ENCODE data around the gene NXF2. TPM values are rescaled to one million over a fixed set of nuclear protein-coding genes. Genes with fewer than 3 reads are reported as not detected.
A peak's percentile ranks its signal among the peaks of the same experiment; 100 is the strongest.
"Not testable (repeated sequence)": the region's sequence is repeated elsewhere in the genome, so short reads cannot be mapped to it uniquely, and the experiment has no call there.

NXF2 gene
- not detected for total RNA-seq

- H3K4me1 ChIP-seq (replicated peaks in 1 of 2); in situ Hi-C loops (cut with MboI; ENCODE audit: low pct_unique_long_range_greater_than_20kb in 2 of 9, low sequenced_read_pairs in 9 of 9, unreplicated experiment in 9 of 9); H3K4me3 ChIP-seq; H3K27ac ChIP-seq; ATAC-seq (replicated peaks in 6 of 8): not testable (repeated sequence)
- WGBS, 10 experiments: no CpG with 5 or more reads among the region's 9 CpGs
These were observed at the start of gene NXF2 for GRCh38 chrX:102246893-102247292. Gene NXF2 (plus strand): TSS chrX:102247167. CDS start chrX:102307079, 59,912 bp downstream.

GRCh38 chrX:102207940-102208339, 39.0 kb upstream of the NXF2 start:
- H3K27ac ChIP-seq; H3K4me3 ChIP-seq; H3K4me1 ChIP-seq (replicated peaks in 1 of 2); in situ Hi-C loops (cut with MboI; ENCODE audit: low pct_unique_long_range_greater_than_20kb in 2 of 9, low sequenced_read_pairs in 9 of 9, unreplicated experiment in 9 of 9): not testable (repeated sequence)
- no CpG with 5 or more reads among the region's 5 CpGs for WGBS, 10 experiments
- ATAC-seq (replicated peaks in 6 of 8): peak; percentile 41 to 74 (median 69)

GRCh38 chrX:102214986-102215385, 32.0 kb upstream of the NXF2 start, which contains the start of gene TCP11X1:
Gene TCP11X1 (plus strand): TSS chrX:102215301.
- H3K4me1 ChIP-seq (replicated peaks in 1 of 2); H3K27ac ChIP-seq; in situ Hi-C loops (cut with MboI; ENCODE audit: low pct_unique_long_range_greater_than_20kb in 2 of 9, low sequenced_read_pairs in 9 of 9, unreplicated experiment in 9 of 9); H3K4me3 ChIP-seq: not testable (repeated sequence)
- peak in 3 of 8 experiments; percentile 15 to 59 (median 49) for ATAC-seq (replicated peaks in 6 of 8)
- WGBS, 10 experiments: no CpG with 5 or more reads among the region's 15 CpGs

GRCh38 chrX:102216497-102216896, 30.5 kb upstream of the NXF2 start:
- H3K27ac ChIP-seq; H3K4me1 ChIP-seq (replicated peaks in 1 of 2); H3K4me3 ChIP-seq; in situ Hi-C loops (cut with MboI; ENCODE audit: low pct_unique_long_range_greater_than_20kb in 2 of 9, low sequenced_read_pairs in 9 of 9, unreplicated experiment in 9 of 9): not testable (repeated sequence)
- WGBS, 10 experiments: no CpG with 5 or more reads among the region's 3 CpGs
- ATAC-seq (replicated peaks in 6 of 8): peak in 1 of 8 experiments; percentile 44

- H3K4me3 ChIP-seq; ATAC-seq (replicated peaks in 6 of 8); H3K4me1 ChIP-seq (replicated peaks in 1 of 2); in situ Hi-C loops (cut with MboI; ENCODE audit: low pct_unique_long_range_greater_than_20kb in 2 of 9, low sequenced_read_pairs in 9 of 9, unreplicated experiment in 9 of 9); H3K27ac ChIP-seq: not testable (repeated sequence)
- WGBS, 10 experiments: no CpG with 5 or more reads among the region's 7 CpGs
These were observed 11.3 kb upstream of the NXF2 start for GRCh38 chrX:102235678-102236077.

- ATAC-seq (replicated peaks in 6 of 8); in situ Hi-C loops (cut with MboI; ENCODE audit: low pct_unique_long_range_greater_than_20kb in 2 of 9, low sequenced_read_pairs in 9 of 9, unreplicated experiment in 9 of 9); H3K4me1 ChIP-seq (replicated peaks in 1 of 2); H3K4me3 ChIP-seq; H3K27ac ChIP-seq: not testable (repeated sequence)
- WGBS, 10 experiments: no CpG with 5 or more reads among the region's 15 CpGs
These were observed 6.7 kb upstream of the NXF2 start for GRCh38 chrX:102240265-102240664.

- H3K27ac ChIP-seq; in situ Hi-C loops (cut with MboI; ENCODE audit: low pct_unique_long_range_greater_than_20kb in 2 of 9, low sequenced_read_pairs in 9 of 9, unreplicated experiment in 9 of 9); H3K4me3 ChIP-seq; H3K4me1 ChIP-seq (replicated peaks in 1 of 2); ATAC-seq (replicated peaks in 6 of 8): not testable (repeated sequence)
- no CpG with 5 or more reads among the region's 4 CpGs for WGBS, 10 experiments
These were observed 25.3 kb downstream of the NXF2 start for GRCh38 chrX:102272231-102272630.

- H3K27ac ChIP-seq: no peak overlapping the region
- no peak overlapping the region for H3K4me3 ChIP-seq
- no peak for ATAC-seq (replicated peaks in 6 of 8)
- in situ Hi-C loops (cut with MboI; ENCODE audit: low pct_unique_long_range_greater_than_20kb in 2 of 9, low sequenced_read_pairs in 9 of 9, unreplicated experiment in 9 of 9): no loop called here
- 0 to 42% methylated on average over 2 of the region's 4 CpGs; no CpG with 5 or more reads in 8 of the 10 experiments for WGBS, 10 experiments
- H3K4me1 ChIP-seq (replicated peaks in 1 of 2): no peaks in the 10 kb centered on the region
These were observed 91.2 kb downstream of the NXF2 start for GRCh38 chrX:102338162-102338561.

- in situ Hi-C loops (cut with MboI; ENCODE audit: low pct_unique_long_range_greater_than_20kb in 2 of 9, low sequenced_read_pairs in 9 of 9, unreplicated experiment in 9 of 9): no loop called here
These were observed 92.6 kb downstream of the NXF2 start for GRCh38 chrX:102339312-102340298.

GRCh38 chrX:102341867-102342266, 94.9 kb downstream of the NXF2 start:
- Histone ChIP-seq H3K4me1 (replicated peaks in 1 of 2) (no peaks in the 10 kb centered on the region), H3K4me3 (no peak overlapping the region), H3K27ac (no peak overlapping the region)
- ATAC-seq (replicated peaks in 6 of 8): no peak
- WGBS, 10 experiments: 0 to 71% (median 8%) methylated on average over 1 to 2 of the region's 2 CpGs; no CpG with 5 or more reads in 2 of the 10 experiments
- in situ Hi-C loops (cut with MboI; ENCODE audit: low pct_unique_long_range_greater_than_20kb in 2 of 9, low sequenced_read_pairs in 9 of 9, unreplicated experiment in 9 of 9): no loop called here

More at GRCh38 chrX:102339312-102340298, 92.6 kb downstream of the NXF2 start:
- Histone ChIP-seq H3K4me1 (replicated peaks in 1 of 2) (no peaks in the 10 kb centered on the region), H3K27ac (no peak overlapping the region), H3K4me3 (no peak overlapping the region)
- WGBS, 10 experiments: 28 to 66% (median 40%) methylated on average over 1 to 7 of the region's 19 CpGs; no CpG with 5 or more reads in 7 of the 10 experiments
- peak in 1 of 8 experiments; percentile 49 for ATAC-seq (replicated peaks in 6 of 8)

- in situ Hi-C loops (cut with MboI; ENCODE audit: low pct_unique_long_range_greater_than_20kb in 2 of 9, low sequenced_read_pairs in 9 of 9, unreplicated experiment in 9 of 9): no loop called here
- ATAC-seq (replicated peaks in 6 of 8): peak in 2 of 8 experiments; percentile 34 to 50
These were observed 98.9 kb downstream of the NXF2 start for GRCh38 chrX:102345916-102346315.

More at GRCh38 chrX:102345916-102346315, 98.9 kb downstream of the NXF2 start:
- Histone ChIP-seq H3K4me1 (replicated peaks in 1 of 2) (no peaks in the 10 kb centered on the region), H3K4me3 (no peak overlapping the region), H3K27ac (no peak overlapping the region)
- 100% methylated on average over 1 of the region's 3 CpGs; no CpG with 5 or more reads in 9 of the 10 experiments for WGBS, 10 experiments

Measured in motor neuron (in vitro differentiated cells).